HG03565 (cell line): ENCODE measurements around the gene RIMS1.

Experiments
- ATAC-seq: cut with Tn5 transposase; IDR thresholded peaks from one replicate; pipeline ENCODE4 v1.9.1; 2021; ENCODE audit warnings: mild to moderate bottlenecking, moderate library complexity; ENCODE audit not compliant: unreplicated experiment

RIMS1 gene

GRCh38 chr6:72410769-72411168 lies 524.4 kb downstream of the RIMS1 start:
- ATAC-seq: no peak

GRCh38 chr6:72411872-72412708 lies 525.7 kb downstream of the RIMS1 start:
- ATAC-seq: peak; percentile 86

DNA sequence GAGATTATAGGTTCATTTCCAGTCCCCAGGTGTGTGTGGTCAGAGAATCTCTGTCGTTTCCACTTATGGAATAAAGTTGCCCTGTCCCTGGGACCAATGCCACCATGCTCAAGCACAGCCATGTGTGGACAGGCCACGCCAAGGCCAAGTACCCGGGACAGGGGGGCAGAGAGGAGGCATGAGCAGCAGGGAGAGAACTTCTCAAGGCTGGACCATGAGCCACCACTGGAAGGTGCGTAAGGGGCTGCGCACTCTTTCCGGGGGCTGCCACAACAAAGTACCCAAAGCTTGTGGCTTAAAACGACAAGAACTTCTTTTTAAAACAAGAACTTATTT lies 526.3 kb downstream of the RIMS1 start:
- no peak for ATAC-seq

GRCh38 chr6:72413884-72414283 lies 527.5 kb downstream of the RIMS1 start:
- ATAC-seq: no peak

DNA sequence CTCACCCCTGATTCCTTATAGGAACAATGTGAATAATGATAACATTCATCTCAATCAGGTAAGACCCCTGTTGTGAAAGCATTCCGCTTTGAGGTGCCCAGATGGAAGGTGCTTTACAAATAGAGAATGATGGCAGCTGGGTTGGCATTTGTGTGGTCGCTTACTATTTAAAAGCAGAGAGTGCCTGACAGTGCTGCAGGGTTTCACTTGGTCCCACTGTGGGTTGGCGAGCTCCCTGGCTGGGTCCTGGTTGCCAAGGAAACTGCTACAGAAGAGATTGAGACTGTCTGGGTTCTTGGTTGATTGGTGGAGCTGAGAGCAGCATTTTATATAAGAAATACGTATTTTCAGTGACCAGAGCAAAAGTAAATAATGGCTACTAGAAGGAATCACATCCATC lies 528.3 kb downstream of the RIMS1 start:
- no peak for ATAC-seq

GRCh38 chr6:72416744-72417465 lies 530.6 kb downstream of the RIMS1 start:
- ATAC-seq: no peak

DNA sequence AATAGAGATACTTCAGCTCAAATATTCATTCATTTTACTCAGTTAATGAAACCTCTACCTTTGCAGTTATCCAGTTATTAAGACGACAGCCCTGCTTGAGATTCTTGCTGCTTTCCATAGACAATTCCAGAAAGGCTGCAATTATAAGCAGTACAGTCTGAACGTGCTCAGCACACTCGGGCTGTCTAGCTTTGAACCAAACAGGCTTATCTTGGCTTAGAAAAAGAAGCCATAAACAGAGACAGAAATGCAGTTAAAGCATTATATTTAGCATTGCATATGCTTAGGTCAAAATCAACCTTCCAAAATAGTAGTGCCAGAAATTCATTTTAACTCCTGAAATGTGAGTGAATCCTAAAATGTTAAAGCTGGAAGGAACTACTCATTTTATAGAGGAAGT lies 531.4 kb downstream of the RIMS1 start:
- ATAC-seq: no peak

GRCh38 chr6:72418495-72418894 lies 532.1 kb downstream of the RIMS1 start:
- no peak for ATAC-seq

DNA sequence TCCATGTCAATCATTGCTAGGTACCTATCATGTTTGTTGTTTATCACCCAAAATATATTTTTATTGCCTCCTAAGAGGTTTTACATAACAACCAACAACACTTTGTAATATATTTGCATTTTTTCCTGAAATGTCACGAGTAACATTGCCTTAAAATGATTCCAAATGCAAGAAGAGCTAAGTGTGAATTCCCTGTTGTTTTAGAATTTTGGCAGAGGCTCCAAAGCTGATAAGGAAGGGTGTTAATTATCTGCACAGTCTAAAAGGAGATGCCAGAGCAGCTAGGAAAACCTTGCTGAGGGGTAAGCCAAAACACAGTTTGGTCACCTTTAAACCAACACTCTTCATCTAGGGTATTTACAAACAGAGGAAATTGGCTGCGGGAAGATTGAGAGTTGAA lies 533.6 kb downstream of the RIMS1 start:
- ATAC-seq: no peak

- no peak for ATAC-seq
These were observed 534.1 kb downstream of the RIMS1 start for GRCh38 chr6:72420409-72420808.

DNA sequence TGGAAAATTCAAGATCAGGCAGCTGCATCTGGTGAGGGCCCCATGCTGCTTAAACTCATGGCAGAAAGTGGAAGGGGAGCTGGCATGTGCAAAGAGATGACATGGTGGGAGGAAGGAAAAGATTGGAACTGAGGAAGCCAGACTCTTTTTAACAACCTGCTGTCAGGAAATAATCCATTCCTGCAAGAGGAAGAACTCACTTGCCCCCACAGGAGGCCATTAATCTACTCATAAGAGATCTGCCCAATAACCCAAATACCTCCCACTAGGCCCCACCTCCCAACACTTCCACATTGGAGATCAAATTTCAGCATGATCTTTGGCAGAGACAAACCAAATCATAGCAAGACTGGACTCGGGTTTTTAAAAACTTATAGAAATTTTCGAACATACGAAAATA lies 535.0 kb downstream of the RIMS1 start:
- ATAC-seq: no peak

DNA sequence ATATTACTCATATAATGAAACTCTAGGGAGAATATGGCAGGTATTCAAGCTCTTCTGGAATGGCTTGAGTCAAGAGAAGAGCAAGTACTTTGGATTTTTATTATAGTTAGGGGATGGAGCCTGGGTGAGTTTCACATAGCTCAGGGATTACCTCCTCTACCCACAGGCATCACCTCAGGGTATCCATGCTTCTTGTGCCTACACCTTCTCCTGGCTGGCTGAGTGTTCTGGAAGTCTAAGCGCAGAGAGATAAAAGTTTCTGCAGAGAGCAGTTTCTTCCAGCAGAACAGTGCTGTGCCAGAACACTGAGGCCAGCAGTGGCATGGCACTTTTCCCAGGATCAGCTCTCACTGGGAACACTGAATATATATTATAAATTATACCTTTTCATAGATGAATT lies 535.8 kb downstream of the RIMS1 start:
- ATAC-seq: no peak

- ATAC-seq: no peak
These were observed 538.1 kb downstream of the RIMS1 start for GRCh38 chr6:72424476-72424875.

GRCh38 chr6:72425003-72425681 lies 538.8 kb downstream of the RIMS1 start:
- no peak for ATAC-seq

DNA sequence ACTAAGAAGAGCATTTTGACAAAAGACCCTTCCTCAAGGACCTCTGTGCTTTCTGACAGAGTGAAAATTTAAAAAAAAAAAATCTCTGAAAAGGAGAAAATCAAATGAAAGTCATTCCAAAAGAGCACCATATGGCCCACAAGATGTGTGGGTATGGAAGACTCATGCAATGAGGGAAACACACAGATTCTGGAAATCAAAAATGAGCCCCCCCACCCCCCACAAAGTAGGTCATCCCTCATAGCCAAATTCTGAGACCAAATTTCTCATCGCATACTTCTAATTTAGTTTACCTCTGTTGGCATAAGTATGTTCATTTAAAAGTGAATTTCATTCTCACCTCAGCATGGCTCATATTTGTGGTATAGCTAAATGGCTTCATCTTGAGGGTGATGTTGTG lies 554.3 kb downstream of the RIMS1 start:
- no peak for ATAC-seq

DNA sequence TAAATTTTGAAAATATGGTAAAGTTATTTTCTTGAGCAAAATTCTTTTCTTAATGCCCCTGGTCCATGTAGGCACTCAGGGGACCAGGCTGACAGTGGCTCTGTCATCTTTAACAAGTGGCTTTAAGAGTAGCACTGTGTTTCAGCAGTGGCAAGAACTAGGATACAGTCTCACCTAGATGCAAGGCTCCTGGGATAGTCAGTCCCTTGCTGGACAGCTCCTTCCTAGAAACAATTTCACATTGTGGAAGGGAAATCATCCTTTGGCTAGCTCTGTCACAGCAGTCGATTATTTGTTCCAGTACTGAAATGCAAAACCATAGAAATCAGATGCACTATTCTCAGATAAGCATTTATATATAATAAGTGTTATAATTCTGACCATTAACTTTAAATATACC lies 560.1 kb downstream of the RIMS1 start:
- ATAC-seq: no peak
